GM19035 (cell line): ENCODE results near the gene DISP2.
A peak's percentile ranks its signal among the peaks of the same experiment; 100 is the strongest.

Experiments
- ATAC-seq: cut with Tn5 transposase; IDR thresholded peaks from one replicate; pipeline ENCODE4 v1.9.1; 2021; ENCODE audit not compliant: unreplicated experiment

DISP2 gene

GRCh38 chr15:40325188-40325587, 32.8 kb upstream of the DISP2 start:
- no peak for ATAC-seq

- ATAC-seq = no peak
Observed at GRCh38 chr15:40325700-40326099, 32.3 kb upstream of the DISP2 start.

- ATAC-seq = no peak
Observed at GRCh38 chr15:40327457-40327856, 30.6 kb upstream of the DISP2 start.

GRCh38 chr15:40328176-40328575, 29.8 kb upstream of the DISP2 start:
- no peak for ATAC-seq

GRCh38 chr15:40328751-40329150, 29.3 kb upstream of the DISP2 start:
- no peak for ATAC-seq

GRCh38 chr15:40329804-40330203, 28.2 kb upstream of the DISP2 start:
- ATAC-seq = no peak

- no peak for ATAC-seq
Observed at GRCh38 chr15:40330368-40330836, 27.6 kb upstream of the DISP2 start.

- ATAC-seq = no peak
Observed at GRCh38 chr15:40331026-40331425, 27.0 kb upstream of the DISP2 start.

- no peak for ATAC-seq
Observed at GRCh38 chr15:40331637-40332036, 26.4 kb upstream of the DISP2 start.

- no peak for ATAC-seq
Observed at GRCh38 chr15:40332113-40332781, 25.8 kb upstream of the DISP2 start.

GRCh38 chr15:40333922-40334492, 24.0 kb upstream of the DISP2 start:
- no peak for ATAC-seq

GRCh38 chr15:40334541-40334940, 23.5 kb upstream of the DISP2 start:
- no peak for ATAC-seq

GRCh38 chr15:40334941-40335795, 22.9 kb upstream of the DISP2 start:
- ATAC-seq = no peak

GRCh38 chr15:40335938-40336743, 21.9 kb upstream of the DISP2 start:
- no peak for ATAC-seq

- no peak for ATAC-seq
Observed at GRCh38 chr15:40336744-40337122, 21.3 kb upstream of the DISP2 start.

- no peak for ATAC-seq
Observed at GRCh38 chr15:40337597-40337996, 20.4 kb upstream of the DISP2 start.

GRCh38 chr15:40338041-40338657, 19.9 kb upstream of the DISP2 start:
- ATAC-seq = peak; percentile 64

- no peak for ATAC-seq
Observed at GRCh38 chr15:40338921-40339620, 18.9 kb upstream of the DISP2 start.

GRCh38 chr15:40339621-40339945, 18.4 kb upstream of the DISP2 start:
- no peak for ATAC-seq

GRCh38 chr15:40340038-40340739, 17.8 kb upstream of the DISP2 start:
- ATAC-seq = no peak
